Trophoblast cell (in vitro differentiated cells and primary cell): ENCODE results near the gene CACNA1F.

ENCODE experiments used
- DNase-seq, 2 donors: peaks; one replicate each; pipeline ENCODE4 v3.0.0-alpha.2; 2016
- H2AFZ ChIP-seq: 2 replicates; pipeline ENCODE4 v1.6.1; 2013; ENCODE audit warnings: low read length, moderate library complexity, mild to moderate bottlenecking; ENCODE audit not compliant: insufficient read depth, poor library complexity
- H2AK5ac ChIP-seq: 2 replicates; pipeline ENCODE4 v1.6.1; 2013; ENCODE audit warnings: mild to moderate bottlenecking, low read length
- H2BK120ac ChIP-seq: 2 replicates; pipeline ENCODE4 v1.6.1; 2013; ENCODE audit warnings: low read length, mild to moderate bottlenecking, moderate library complexity; ENCODE audit not compliant: insufficient read depth, poor library complexity
- H2BK12ac ChIP-seq: 2 replicates; pipeline ENCODE4 v1.6.1; 2013; ENCODE audit warnings: mild to moderate bottlenecking, low read length, moderate library complexity
- H2BK5ac ChIP-seq: 2 replicates; pipeline ENCODE4 v1.6.1; 2013; ENCODE audit warnings: low read length, low read depth, moderate library complexity, mild to moderate bottlenecking; ENCODE audit not compliant: poor library complexity
- H3K14ac ChIP-seq: 2 replicates; pipeline ENCODE4 v1.6.1; 2013; ENCODE audit warnings: mild to moderate bottlenecking, low read length
- H3K18ac ChIP-seq: 2 replicates; pipeline ENCODE4 v1.6.1; 2013; ENCODE audit warnings: mild to moderate bottlenecking, low read length
- H3K23ac ChIP-seq: 2 replicates; pipeline ENCODE4 v1.6.1; 2013; ENCODE audit warnings: low read length
- H3K27ac ChIP-seq: 2 replicates; pipeline ENCODE4 v1.5.1; 2013; ENCODE audit warnings: low read depth, mild to moderate bottlenecking, inconsistent platforms, low read length, moderate library complexity
- H3K27me3 ChIP-seq: 2 replicates; pipeline ENCODE4 v1.6.1; 2013; ENCODE audit warnings: inconsistent platforms, mild to moderate bottlenecking, low read length, moderate library complexity; ENCODE audit not compliant: insufficient read depth
- H3K36me3 ChIP-seq, 2 experiments: 1 replicate in 1 of 2; 2 replicates in 1 of 2; pipeline ENCODE4 v1.6.1; 2013; ENCODE audit warnings: low read length in 2 of 2, mild to moderate bottlenecking in 2 of 2, moderate library complexity in 1 of 2; ENCODE audit not compliant: insufficient read depth in 2 of 2, control insufficient read depth in 1 of 2
- H3K4ac ChIP-seq: 2 replicates; pipeline ENCODE4 v1.6.1; 2013; ENCODE audit warnings: low read depth, mild to moderate bottlenecking, low read length, moderate library complexity
- H3K4me1 ChIP-seq, 2 experiments: 1 replicate in 1 of 2; 2 replicates in 1 of 2; pipeline ENCODE4 v1.6.1; 2013; ENCODE audit warnings: low read length in 2 of 2, mild to moderate bottlenecking in 2 of 2, moderate library complexity in 1 of 2; ENCODE audit not compliant: insufficient read depth in 2 of 2, control insufficient read depth in 1 of 2
- H3K4me2 ChIP-seq: 2 replicates; pipeline ENCODE4 v1.6.1; 2013; ENCODE audit warnings: inconsistent platforms, mild to moderate bottlenecking, low read length, moderate library complexity
- H3K4me3 ChIP-seq: 2 replicates; pipeline ENCODE4 v1.5.1; 2013; ENCODE audit warnings: mild to moderate bottlenecking, low read depth, low read length, inconsistent platforms
- H3K79me1 ChIP-seq: one replicate; pipeline ENCODE4 v1.6.1; 2013; ENCODE audit warnings: low read length
- H3K79me2 ChIP-seq: 2 replicates; pipeline ENCODE4 v1.6.1; 2013; ENCODE audit warnings: low read length, mild to moderate bottlenecking; ENCODE audit not compliant: control insufficient read depth, insufficient read depth, poor library complexity
- H3K9ac ChIP-seq: 2 replicates; pipeline ENCODE4 v1.6.1; 2013; ENCODE audit warnings: mild to moderate bottlenecking, low read length
- H3K9me3 ChIP-seq: 2 replicates; pipeline ENCODE4 v1.6.1; 2013; ENCODE audit warnings: low read depth, mild to moderate bottlenecking, control low read depth, inconsistent platforms, low read length; ENCODE audit not compliant: insufficient read depth
- H4K12ac ChIP-seq: 2 replicates; pipeline ENCODE4 v1.6.1; 2013; ENCODE audit warnings: low read depth, mild to moderate bottlenecking, low read length, moderate library complexity
- H4K8ac ChIP-seq: 2 replicates; pipeline ENCODE4 v1.6.1; 2013; ENCODE audit warnings: low read depth, mild to moderate bottlenecking, low read length, moderate library complexity
- H4K91ac ChIP-seq: one replicate; pipeline ENCODE4 v1.6.1; 2013; ENCODE audit warnings: low read depth, mild to moderate bottlenecking, low read length, moderate library complexity
- WGBS: extraction: QIAGEN DNeasy Blood & Tissue Kit; methylation state at CpG from one replicate; pipeline ENCODE4 v1.1.7; 2013; ENCODE audit warnings: missing lambda C conversion rate; ENCODE audit not compliant: insufficient read length, insufficient coverage; ENCODE audit errors: extremely low coverage; 5-methylcytosine and 5-hydroxymethylcytosine counted together

Gene CACNA1F

GRCh38 chrX:49268702-49269009 lies 35.5 kb upstream of the CACNA1F start:
- no CpG with 5 or more reads among the region's 4 CpGs for WGBS
- Histone ChIP-seq H3K4me3 (peak overlapping the region; percentile 72), H3K27ac (peak overlapping the region; percentile 49), H3K23ac (no peak overlapping the region), H3K18ac (peak overlapping the region; percentile 51), H4K91ac (peak overlapping the region; percentile 36), H3K4ac (no peak overlapping the region), H2AK5ac (no peak overlapping the region), H3K14ac (peak overlapping the region; percentile 7), H3K9me3 (no peaks in the 10 kb centered on the region), H3K79me1 (peaks cover 14% of the 10 kb centered on the region), H2AFZ (peak overlapping the region; percentile 45), H3K36me3 (peaks cover 0 to 2% of the 10 kb centered on the region in 2 experiments), H3K9ac (peak overlapping the region; percentile 80), H2BK5ac (no peak overlapping the region), H2BK120ac (peak overlapping the region; percentile 52), H3K79me2 (peaks cover 10% of the 10 kb centered on the region), H4K8ac (peak overlapping the region; percentile 97), H3K4me1 (peaks cover 13 to 17% of the 10 kb centered on the region in 2 experiments), H4K12ac (peak overlapping the region; percentile 35), H3K4me2 (peak overlapping the region; percentile 87), H3K27me3 (no peaks in the 10 kb centered on the region), H2BK12ac (no peak overlapping the region)
- DNase-seq = no peak

- Histone ChIP-seq H3K4me1 (peaks cover 13% of the 10 kb centered on the region in 2 experiments), H3K23ac (no peak overlapping the region), H3K79me1 (peaks cover 14% of the 10 kb centered on the region), H3K18ac (no peak overlapping the region), H3K36me3 (peaks cover 0 to 2% of the 10 kb centered on the region in 2 experiments), H2BK5ac (no peak overlapping the region), H3K4me3 (no peak overlapping the region), H3K79me2 (peaks cover 10% of the 10 kb centered on the region), H2AK5ac (no peak overlapping the region), H2AFZ (no peak overlapping the region), H2BK120ac (no peak overlapping the region), H4K91ac (no peak overlapping the region), H3K9me3 (no peaks in the 10 kb centered on the region), H3K27ac (no peak overlapping the region), H4K12ac (no peak overlapping the region), H3K4ac (no peak overlapping the region), H3K9ac (no peak overlapping the region), H2BK12ac (no peak overlapping the region), H3K14ac (no peak overlapping the region), H3K27me3 (no peaks in the 10 kb centered on the region), H3K4me2 (no peak overlapping the region), H4K8ac (no peak overlapping the region)
- DNase-seq = no peak
- no CpG with 5 or more reads among the region's 10 CpGs for WGBS
Observed at GRCh38 chrX:49266523-49267445, 33.6 kb upstream of the CACNA1F start.

GRCh38 chrX:49264460-49264859 lies 31.3 kb upstream of the CACNA1F start, which contains the start of gene FOXP3:
FOXP3 (minus strand) TSS chrX:49264710; CDS start chrX:49258505, 6,205 bp downstream.
- no peak within 1 kb of the TSS for H3K4ac ChIP-seq
- H4K12ac ChIP-seq = no peak within 1 kb of the TSS
- H2AK5ac ChIP-seq = no peak within 1 kb of the TSS
- H3K4me2 ChIP-seq = no peak within 1 kb of the TSS
- H3K23ac ChIP-seq = no peak within 1 kb of the TSS
- no peak within 1 kb of the TSS for H4K8ac ChIP-seq
- no peaks in the 10 kb centered on the region for H3K36me3 ChIP-seq
- H2BK5ac ChIP-seq = no peak within 1 kb of the TSS
- no peak within 1 kb of the TSS for H2BK12ac ChIP-seq
- H3K4me1 ChIP-seq = peaks cover 0 to 3% of the 10 kb centered on the region in 2 experiments
- no peak within 1 kb of the TSS for H3K9ac ChIP-seq
- peaks cover 6% of the 10 kb centered on the region for H3K79me1 ChIP-seq
- H2AFZ ChIP-seq = no peak within 1 kb of the TSS
- no peak within 1 kb of the TSS for H3K18ac ChIP-seq
- DNase-seq = no peak
- H3K79me2 ChIP-seq = peaks cover 3% of the 10 kb centered on the region
- no peak within 1 kb of the TSS for H3K14ac ChIP-seq
- H3K9me3 ChIP-seq = no peaks in the 10 kb centered on the region
- no peak within 1 kb of the TSS for H4K91ac ChIP-seq
- H2BK120ac ChIP-seq = no peak within 1 kb of the TSS
- no peak within 1 kb of the TSS for H3K27ac ChIP-seq
- no peak within 1 kb of the TSS for H3K4me3 ChIP-seq
- H3K27me3 ChIP-seq = no peaks in the 10 kb centered on the region
- WGBS = no CpG with 5 or more reads among the region's 11 CpGs

GRCh38 chrX:49263631-49264030 lies 30.5 kb upstream of the CACNA1F start:
- no peak for DNase-seq
- Histone ChIP-seq H3K79me2 (peaks cover under 1% of the 10 kb centered on the region), H3K23ac (no peak overlapping the region), H3K14ac (no peak overlapping the region), H3K27ac (no peak overlapping the region), H2BK5ac (no peak overlapping the region), H3K4me3 (no peak overlapping the region), H2BK12ac (no peak overlapping the region), H3K9ac (no peak overlapping the region), H3K18ac (no peak overlapping the region), H3K9me3 (no peaks in the 10 kb centered on the region), H2BK120ac (no peak overlapping the region), H2AK5ac (no peak overlapping the region), H2AFZ (no peak overlapping the region), H3K79me1 (peaks cover 1% of the 10 kb centered on the region), H4K12ac (no peak overlapping the region), H3K4ac (no peak overlapping the region), H3K4me2 (no peak overlapping the region), H4K91ac (no peak overlapping the region), H4K8ac (no peak overlapping the region), H3K4me1 (peaks cover 0 to 1% of the 10 kb centered on the region in 2 experiments), H3K36me3 (no peaks in the 10 kb centered on the region), H3K27me3 (no peaks in the 10 kb centered on the region)
- WGBS = no CpG with 5 or more reads among the region's 10 CpGs
